HUES6 (cell line): ENCODE measurements around the gene RPRM.
"Not testable (repeated sequence)": the region's sequence is repeated elsewhere in the genome, so short reads cannot be mapped to it uniquely, and the experiment has no call there.

Source experiments
- H3K27ac ChIP-seq: 2 replicates; pipeline ENCODE4 v1.7.0; 2013; ENCODE audit warnings: low read depth, mild to moderate bottlenecking, low read length, inconsistent platforms
- H3K27me3 ChIP-seq: 2 replicates; pipeline ENCODE4 v1.6.1; 2013; ENCODE audit warnings: low read length; ENCODE audit not compliant: control insufficient read depth, insufficient read depth
- H3K36me3 ChIP-seq: 2 replicates; pipeline ENCODE4 v1.6.1; 2013; ENCODE audit warnings: low read length; ENCODE audit not compliant: control insufficient read depth, insufficient read depth
- H3K4me1 ChIP-seq: 2 replicates; pipeline ENCODE4 v1.6.1; 2013; ENCODE audit warnings: low read length; ENCODE audit not compliant: control insufficient read depth, insufficient read depth
- H3K4me3 ChIP-seq: 2 replicates; pipeline ENCODE4 v1.5.1; 2013; ENCODE audit warnings: low read depth, low read length
- H3K9ac ChIP-seq: one replicate; pipeline ENCODE4 v1.6.1; 2013; ENCODE audit warnings: mild to moderate bottlenecking, low read length
- H3K9me3 ChIP-seq: 2 replicates; pipeline ENCODE4 v1.6.1; 2013; ENCODE audit warnings: low read depth, low read length; ENCODE audit not compliant: control insufficient read depth, insufficient read depth

RPRM gene

DNA sequence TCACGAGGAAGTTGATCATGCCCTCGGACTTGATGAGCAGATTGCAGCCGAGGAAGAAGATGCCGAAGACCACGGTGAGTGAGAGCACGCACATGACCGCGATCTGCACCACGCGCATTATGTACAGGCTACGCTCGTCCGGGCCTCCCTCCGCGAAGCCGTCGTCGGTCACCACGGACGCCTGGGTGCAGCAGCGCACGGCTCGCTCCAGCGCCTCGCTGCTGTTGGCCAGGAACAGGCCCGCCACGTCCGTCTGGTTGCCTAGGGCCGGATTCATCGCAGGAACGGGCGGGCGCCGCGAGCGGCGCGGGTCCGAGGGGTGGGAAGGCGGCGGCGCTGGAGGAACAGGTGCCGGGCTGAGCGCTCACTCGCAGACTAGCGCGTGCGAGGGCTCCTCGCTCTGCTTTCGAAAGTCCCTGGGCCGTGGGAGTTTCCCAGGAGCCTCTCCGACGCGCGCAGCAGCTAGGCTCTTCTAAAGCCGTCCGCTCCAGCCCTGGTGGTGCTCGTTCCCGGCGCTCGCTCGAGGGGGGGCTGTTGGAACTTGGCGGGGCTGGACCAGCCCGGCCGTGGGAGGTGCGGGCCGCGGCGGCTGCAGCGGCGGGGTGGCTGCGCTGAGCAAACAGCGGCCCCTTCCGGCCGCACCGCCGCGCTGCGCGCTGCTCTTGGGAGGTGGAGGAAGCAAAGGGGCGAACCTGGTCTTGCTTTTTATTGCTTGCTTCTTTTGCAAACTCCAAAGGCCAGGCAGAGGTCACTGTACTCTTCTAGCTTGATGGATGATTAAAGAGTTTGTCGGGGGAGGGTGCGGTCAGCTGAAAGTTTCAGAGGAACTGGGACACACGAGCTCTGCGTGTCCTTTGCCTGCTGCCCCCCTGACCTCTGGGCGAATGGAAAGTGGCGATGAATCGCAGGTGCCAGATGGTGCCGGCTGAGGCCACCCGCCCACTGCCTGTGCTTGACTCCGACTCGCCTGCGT is at the start of gene RPRM:
RPRM (minus strand) TSS at position 474 of the 973 bp plus-strand sequence; CDS start at position 277, 197 bp downstream.
- Histone ChIP-seq H3K36me3 (no peaks in the 10 kb centered on the region), H3K9me3 (no peaks in the 10 kb centered on the region), H3K9ac (peak within 1 kb of the TSS; percentile 96), H3K27me3 (peaks cover 3% of the 10 kb centered on the region; the same call in 1 of the 2 replicates), H3K4me1 (peaks cover 45% of the 10 kb centered on the region), H3K4me3 (peak within 1 kb of the TSS; percentile 89), H3K27ac (peak within 1 kb of the TSS; percentile 61; the same call in 1 of the 2 replicates)

DNA sequence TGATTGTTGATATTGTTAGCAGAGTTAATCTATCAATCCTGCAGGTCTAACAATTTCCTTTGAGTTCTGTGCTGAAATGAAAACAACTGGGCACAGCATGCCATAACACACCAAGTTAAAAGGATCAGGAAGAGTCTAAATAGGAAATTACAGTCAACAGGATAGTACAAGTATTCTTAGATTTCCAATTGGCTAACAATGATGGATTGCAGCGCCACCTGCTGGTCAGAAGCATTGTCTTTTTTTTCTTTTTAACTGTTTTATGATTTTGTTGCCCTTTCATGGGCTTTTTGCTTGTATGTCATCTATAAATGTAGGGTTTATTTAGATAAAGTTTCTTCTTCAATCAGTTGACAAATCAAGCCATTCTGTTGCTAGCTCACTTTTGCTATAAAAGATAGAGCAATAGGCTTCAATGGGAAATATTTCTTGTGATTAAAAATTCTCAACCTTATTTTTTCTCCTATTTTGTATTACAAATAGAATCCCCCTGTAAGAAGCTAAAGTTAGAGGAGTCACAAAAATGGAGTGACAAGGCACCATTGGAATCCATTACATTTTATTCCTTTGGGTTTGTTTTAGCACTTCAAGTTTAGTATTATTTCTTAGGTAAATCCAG is 40.8 kb upstream of the RPRM start:
- Histone ChIP-seq H3K36me3 (peaks cover 4% of the 10 kb centered on the region; the same call in 1 of the 2 replicates), H3K4me1 (no peaks in the 10 kb centered on the region), H3K9ac (no peak overlapping the region), H3K27me3 (no peaks in the 10 kb centered on the region), H3K4me3 (no peak overlapping the region), H3K9me3 (peaks cover 13% of the 10 kb centered on the region), H3K27ac (no peak overlapping the region)

- Histone ChIP-seq H3K9ac (no peak overlapping the region), H3K9me3 (peaks cover 14% of the 10 kb centered on the region), H3K4me3 (no peak overlapping the region), H3K27me3 (no peaks in the 10 kb centered on the region), H3K4me1 (no peaks in the 10 kb centered on the region), H3K36me3 (no peaks in the 10 kb centered on the region), H3K27ac (no peak overlapping the region)
These were observed 33.8 kb upstream of the RPRM start for GRCh38 chr2:153512331-153512730.

DNA sequence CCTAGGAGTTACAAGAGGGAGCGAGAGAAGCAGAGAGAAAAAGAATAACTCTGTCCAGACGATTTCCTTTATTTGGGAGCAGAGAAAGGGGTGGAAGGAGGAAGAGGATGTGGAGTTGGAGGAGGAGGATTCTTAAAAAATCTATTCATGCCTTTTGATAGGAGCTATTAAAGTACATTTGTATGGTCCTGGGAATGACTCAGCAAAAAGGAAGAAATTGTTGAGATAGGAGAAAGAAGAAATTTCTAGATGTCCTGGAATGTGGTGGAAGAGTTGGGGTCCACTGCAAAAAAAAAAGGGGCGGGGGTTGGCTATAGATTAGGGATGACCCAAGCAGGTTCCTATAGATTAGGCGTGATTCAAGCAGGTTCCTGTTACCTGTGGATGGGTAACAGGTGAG is 32.4 kb upstream of the RPRM start:
- peaks cover 25% of the 10 kb centered on the region for H3K9me3 ChIP-seq
- H3K9ac ChIP-seq = no peak overlapping the region
- no peaks in the 10 kb centered on the region for H3K36me3 ChIP-seq
- H3K4me1 ChIP-seq = no peaks in the 10 kb centered on the region
- no peak overlapping the region for H3K27ac ChIP-seq
- no peaks in the 10 kb centered on the region for H3K27me3 ChIP-seq
- no peak overlapping the region for H3K4me3 ChIP-seq

- no peak overlapping the region for H3K9ac ChIP-seq
- no peaks in the 10 kb centered on the region for H3K36me3 ChIP-seq
- peaks cover 26% of the 10 kb centered on the region for H3K9me3 ChIP-seq
- H3K4me1 ChIP-seq = no peaks in the 10 kb centered on the region
- H3K27me3 ChIP-seq = no peaks in the 10 kb centered on the region
- no peak overlapping the region for H3K4me3 ChIP-seq
- H3K27ac ChIP-seq = no peak overlapping the region
These were observed 30.6 kb upstream of the RPRM start for GRCh38 chr2:153509133-153509532.

GRCh38 chr2:153506499-153506898 is 27.9 kb upstream of the RPRM start:
- H3K9ac ChIP-seq, H3K27me3 ChIP-seq, H3K4me1 ChIP-seq, H3K36me3 ChIP-seq, H3K4me3 ChIP-seq, H3K27ac ChIP-seq: not testable (repeated sequence)
- peaks cover 26% of the 10 kb centered on the region for H3K9me3 ChIP-seq

- H3K27ac ChIP-seq = no peak overlapping the region
- H3K9ac ChIP-seq = no peak overlapping the region
- no peaks in the 10 kb centered on the region; the same call in 1 of the 2 replicates for H3K9me3 ChIP-seq
- no peaks in the 10 kb centered on the region for H3K27me3 ChIP-seq
- H3K4me1 ChIP-seq = 0 out of 2 replicates have a peak, but pooled peaks cover 5% of the 10 kb centered on the region
- H3K4me3 ChIP-seq = no peak overlapping the region
- no peaks in the 10 kb centered on the region for H3K36me3 ChIP-seq
These were observed 20.9 kb upstream of the RPRM start for GRCh38 chr2:153499439-153499838.

GRCh38 chr2:153497938-153498629 is 19.5 kb upstream of the RPRM start:
- no peak overlapping the region for H3K4me3 ChIP-seq
- H3K4me1 ChIP-seq = 0 out of 2 replicates have a peak, but pooled peaks cover 5% of the 10 kb centered on the region
- H3K27me3 ChIP-seq = no peaks in the 10 kb centered on the region
- no peaks in the 10 kb centered on the region for H3K36me3 ChIP-seq
- H3K9ac ChIP-seq = no peak overlapping the region
- H3K27ac ChIP-seq = no peak overlapping the region
- no peaks in the 10 kb centered on the region; the same call in 1 of the 2 replicates for H3K9me3 ChIP-seq

DNA sequence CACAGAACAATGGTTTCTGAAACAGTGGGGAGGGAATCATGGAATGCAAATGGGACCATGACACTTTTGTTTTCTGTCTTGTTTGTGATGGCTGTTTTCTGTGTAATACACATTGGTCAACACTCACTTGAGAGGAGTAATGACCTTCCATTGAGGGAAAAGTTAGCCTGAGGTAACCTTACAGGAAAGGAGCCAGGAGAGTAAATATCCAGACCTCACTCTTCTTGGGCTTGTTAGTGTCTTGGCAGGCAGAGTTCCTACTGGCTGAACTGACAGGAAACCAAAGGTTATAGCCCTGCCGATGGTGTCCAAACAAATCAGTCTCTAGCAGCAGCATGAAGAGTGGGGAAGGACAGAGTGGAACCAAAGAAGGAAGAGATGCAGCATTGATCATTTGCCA is 17.2 kb upstream of the RPRM start:
- Histone ChIP-seq H3K4me1 (peaks cover 10% of the 10 kb centered on the region), H3K9ac (no peak overlapping the region), H3K27ac (no peak overlapping the region), H3K4me3 (no peak overlapping the region), H3K27me3 (no peaks in the 10 kb centered on the region), H3K9me3 (no peaks in the 10 kb centered on the region), H3K36me3 (no peaks in the 10 kb centered on the region)

DNA sequence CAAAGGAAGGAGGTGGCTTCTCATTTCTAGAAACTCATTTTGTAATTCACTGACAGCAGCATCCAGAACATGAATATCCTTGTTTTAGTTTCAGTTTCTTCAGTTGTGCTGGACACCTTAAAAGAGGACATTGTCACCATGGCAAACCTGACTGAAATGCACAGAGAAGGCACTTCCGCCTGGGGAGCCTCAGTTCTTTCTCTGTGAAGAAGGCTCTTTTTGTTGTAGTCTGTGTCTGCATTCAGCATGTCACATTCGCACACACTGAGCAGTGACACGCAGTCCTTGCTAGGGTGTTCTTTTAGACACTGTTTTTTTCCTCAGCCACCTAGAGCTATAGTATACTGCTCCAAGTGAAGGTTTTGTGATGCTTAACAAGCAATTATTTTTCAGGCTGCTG is 9.5 kb upstream of the RPRM start:
- peak overlapping the region; percentile 17 for H3K9ac ChIP-seq
- H3K4me1 ChIP-seq = peaks cover 32% of the 10 kb centered on the region
- H3K36me3 ChIP-seq = no peaks in the 10 kb centered on the region
- H3K27me3 ChIP-seq = no peaks in the 10 kb centered on the region
- H3K9me3 ChIP-seq = no peaks in the 10 kb centered on the region
- peak overlapping the region; percentile 5; the same call in 1 of the 2 replicates for H3K27ac ChIP-seq
- H3K4me3 ChIP-seq = peak overlapping the region; percentile 15
